ENCODE data around the gene YTHDF1. TPM values are rescaled to one million over a fixed set of nuclear protein-coding genes. Genes with fewer than 3 reads are reported as not detected.

Gene YTHDF1
- total RNA-seq, 1 experiment from 2014 or later = 85.4 TPM

DNA sequence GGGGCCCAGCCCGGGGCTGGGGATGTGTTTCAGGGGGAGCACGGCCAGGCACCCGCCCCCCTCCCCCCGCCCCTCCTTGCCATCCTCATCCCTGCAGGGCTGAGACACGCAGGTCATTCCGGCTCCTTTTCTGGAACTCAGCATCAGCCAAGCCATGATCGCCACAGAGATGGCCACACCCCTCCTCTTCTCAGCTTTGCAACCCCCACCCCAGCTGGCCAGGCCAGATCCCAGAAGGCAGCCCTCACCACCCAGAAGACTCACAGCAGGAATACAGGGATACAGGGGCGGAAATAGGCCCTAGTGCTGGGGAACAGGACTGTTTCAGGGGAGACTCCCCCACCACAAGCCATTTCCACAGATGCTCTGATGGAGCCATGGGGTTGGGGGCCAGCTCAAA, 33.5 kb downstream of the YTHDF1 start:
- H2BK120ac ChIP-seq (ENCODE audit: low read depth, low read length, poor library complexity, severe bottlenecking) = no peak overlapping the region
- Mint-ChIP-seq H3K9me3 (peaks cover 2% of the 10 kb centered on the region in 2 experiments; a peak in 3 of 5 replicates), H3K27ac (no peak overlapping the region), H3K36me3 (ENCODE audit: insufficient read depth in 1 of 3, low read depth in 3 of 3) (peaks cover 0 to 1% (median 0%) of the 10 kb centered on the region in 3 experiments; a peak in 2 of 7 replicates), H3K4me3 (no peak overlapping the region), H3K4me1 (peaks cover 11 to 30% of the 10 kb centered on the region in 2 experiments), H3K27me3 (ENCODE audit: low read depth) (peaks cover 23% of the 10 kb centered on the region)
- TF ChIP-seq, protein P1, sequence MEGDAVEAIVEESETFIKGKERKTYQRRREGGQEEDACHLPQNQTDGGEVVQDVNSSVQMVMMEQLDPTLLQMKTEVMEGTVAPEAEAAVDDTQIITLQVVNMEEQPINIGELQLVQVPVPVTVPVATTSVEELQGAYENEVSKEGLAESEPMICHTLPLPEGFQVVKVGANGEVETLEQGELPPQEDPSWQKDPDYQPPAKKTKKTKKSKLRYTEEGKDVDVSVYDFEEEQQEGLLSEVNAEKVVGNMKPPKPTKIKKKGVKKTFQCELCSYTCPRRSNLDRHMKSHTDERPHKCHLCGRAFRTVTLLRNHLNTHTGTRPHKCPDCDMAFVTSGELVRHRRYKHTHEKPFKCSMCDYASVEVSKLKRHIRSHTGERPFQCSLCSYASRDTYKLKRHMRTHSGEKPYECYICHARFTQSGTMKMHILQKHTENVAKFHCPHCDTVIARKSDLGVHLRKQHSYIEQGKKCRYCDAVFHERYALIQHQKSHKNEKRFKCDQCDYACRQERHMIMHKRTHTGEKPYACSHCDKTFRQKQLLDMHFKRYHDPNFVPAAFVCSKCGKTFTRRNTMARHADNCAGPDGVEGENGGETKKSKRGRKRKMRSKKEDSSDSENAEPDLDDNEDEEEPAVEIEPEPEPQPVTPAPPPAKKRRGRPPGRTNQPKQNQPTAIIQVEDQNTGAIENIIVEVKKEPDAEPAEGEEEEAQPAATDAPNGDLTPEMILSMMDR (conservative IDR thresholded peaks at IDR 0.05) = no peak
- no peaks in the 10 kb centered on the region for H3K79me2 ChIP-seq (ENCODE audit: insufficient read depth, low read length)
- no peak overlapping the region for H3K14ac ChIP-seq (ENCODE audit: insufficient read depth, low read length)
- no peak overlapping the region for H2BK12ac ChIP-seq (ENCODE audit: insufficient read length, low read depth, low read length)
- no CpG with 5 or more reads among the region's 8 CpGs for WGBS (ENCODE audit: extremely low coverage, insufficient read length, low lambda C conversion rate)
- no peak overlapping the region for H3K23ac ChIP-seq (ENCODE audit: insufficient read length, low read depth, low read length)
- no peak overlapping the region for H2BK15ac ChIP-seq (ENCODE audit: low read depth, low read length)
- no peak overlapping the region for H3K27ac ChIP-seq (ENCODE audit: insufficient read length, low read depth, low read length)
- no peak overlapping the region for H4K8ac ChIP-seq (replicated peaks; ENCODE audit: insufficient read length, low read depth, low read length)
- H2BK5ac ChIP-seq (ENCODE audit: insufficient read length, low read length) = no peak overlapping the region
- peaks cover 2% of the 10 kb centered on the region; the same call in 1 of the 2 replicates for H3K27me3 ChIP-seq (ENCODE audit: insufficient read depth, low read length)
- DNase-seq = no peak
- no peaks in the 10 kb centered on the region for H3K9me3 ChIP-seq (ENCODE audit: control insufficient read depth, low read depth, low read length)
- no peak overlapping the region for H3K18ac ChIP-seq (ENCODE audit: insufficient read length, low read depth, low read length)
- H3K4ac ChIP-seq (ENCODE audit: low read depth, low read length) = no peak overlapping the region
- no peak overlapping the region for H2AFZ ChIP-seq (ENCODE audit: low read length)
- H4K91ac ChIP-seq (ENCODE audit: insufficient read length, low read depth, low read length) = no peak overlapping the region
- H3K9ac ChIP-seq (ENCODE audit: extremely low read depth, insufficient read length, low read length) = no peak overlapping the region
- H3K4me2 ChIP-seq (ENCODE audit: insufficient read depth, insufficient read length, low read length) = no peak overlapping the region
- H3K4me1 ChIP-seq (ENCODE audit: insufficient read depth, low read length) = no peaks in the 10 kb centered on the region
- H3T11ph ChIP-seq (ENCODE audit: low read length) = no peak overlapping the region
- H3K23me2 ChIP-seq (ENCODE audit: insufficient read length, low read depth, low read length, poor library complexity, severe bottlenecking) = peaks cover 5% of the 10 kb centered on the region
- H3K56ac ChIP-seq (ENCODE audit: insufficient read length, low read depth, low read length) = no peak overlapping the region
- no peak overlapping the region for H2BK20ac ChIP-seq (ENCODE audit: low read depth, low read length, poor library complexity, severe bottlenecking)
- no peak overlapping the region for H4K5ac ChIP-seq (ENCODE audit: insufficient read length, low read depth, low read length)
- H3K79me1 ChIP-seq (ENCODE audit: insufficient read depth, low read depth, low read length, poor library complexity, severe bottlenecking) = no peaks in the 10 kb centered on the region
- H4K20me1 ChIP-seq (ENCODE audit: control insufficient read depth, insufficient read depth, insufficient read length) = peaks cover 11% of the 10 kb centered on the region
- no peak overlapping the region for H2AK5ac ChIP-seq (ENCODE audit: insufficient read length, low read length)
